Stimulated activated CD4-positive, alpha-beta T cell treated with anti-CD3 and anti-CD28 coated beads, Interleukin-4, amount 100 ng/mL, for 24 hours (primary cell): ENCODE measurements around the gene SGSM1.
A peak's percentile ranks its signal among the peaks of the same experiment; 100 is the strongest.

ENCODE experiments used
- DNase-seq: peaks from one replicate; pipeline ENCODE4 v3.0.0-alpha.2; 2020

SGSM1 gene, protein sequence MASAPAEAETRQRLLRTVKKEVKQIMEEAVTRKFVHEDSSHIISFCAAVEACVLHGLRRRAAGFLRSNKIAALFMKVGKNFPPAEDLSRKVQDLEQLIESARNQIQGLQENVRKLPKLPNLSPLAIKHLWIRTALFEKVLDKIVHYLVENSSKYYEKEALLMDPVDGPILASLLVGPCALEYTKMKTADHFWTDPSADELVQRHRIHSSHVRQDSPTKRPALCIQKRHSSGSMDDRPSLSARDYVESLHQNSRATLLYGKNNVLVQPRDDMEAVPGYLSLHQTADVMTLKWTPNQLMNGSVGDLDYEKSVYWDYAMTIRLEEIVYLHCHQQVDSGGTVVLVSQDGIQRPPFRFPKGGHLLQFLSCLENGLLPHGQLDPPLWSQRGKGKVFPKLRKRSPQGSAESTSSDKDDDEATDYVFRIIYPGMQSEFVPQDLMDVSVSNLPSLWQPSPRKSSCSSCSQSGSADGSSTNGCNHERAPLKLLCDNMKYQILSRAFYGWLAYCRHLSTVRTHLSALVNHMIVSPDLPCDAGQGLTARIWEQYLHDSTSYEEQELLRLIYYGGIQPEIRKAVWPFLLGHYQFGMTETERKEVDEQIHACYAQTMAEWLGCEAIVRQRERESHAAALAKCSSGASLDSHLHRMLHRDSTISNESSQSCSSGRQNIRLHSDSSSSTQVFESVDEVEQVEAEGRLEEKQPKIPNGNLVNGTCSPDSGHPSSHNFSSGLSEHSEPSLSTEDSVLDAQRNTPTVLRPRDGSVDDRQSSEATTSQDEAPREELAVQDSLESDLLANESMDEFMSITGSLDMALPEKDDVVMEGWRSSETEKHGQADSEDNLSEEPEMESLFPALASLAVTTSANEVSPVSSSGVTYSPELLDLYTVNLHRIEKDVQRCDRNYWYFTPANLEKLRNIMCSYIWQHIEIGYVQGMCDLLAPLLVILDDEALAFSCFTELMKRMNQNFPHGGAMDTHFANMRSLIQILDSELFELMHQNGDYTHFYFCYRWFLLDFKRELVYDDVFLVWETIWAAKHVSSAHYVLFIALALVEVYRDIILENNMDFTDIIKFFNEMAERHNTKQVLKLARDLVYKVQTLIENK

GRCh38 chr22:24805790-24806662 is at the start of gene SGSM1:
Gene SGSM1 (plus strand): TSS chr22:24806211. CDS start chr22:24806326, 115 bp downstream.
- peak; percentile 74 for DNase-seq

DNA sequence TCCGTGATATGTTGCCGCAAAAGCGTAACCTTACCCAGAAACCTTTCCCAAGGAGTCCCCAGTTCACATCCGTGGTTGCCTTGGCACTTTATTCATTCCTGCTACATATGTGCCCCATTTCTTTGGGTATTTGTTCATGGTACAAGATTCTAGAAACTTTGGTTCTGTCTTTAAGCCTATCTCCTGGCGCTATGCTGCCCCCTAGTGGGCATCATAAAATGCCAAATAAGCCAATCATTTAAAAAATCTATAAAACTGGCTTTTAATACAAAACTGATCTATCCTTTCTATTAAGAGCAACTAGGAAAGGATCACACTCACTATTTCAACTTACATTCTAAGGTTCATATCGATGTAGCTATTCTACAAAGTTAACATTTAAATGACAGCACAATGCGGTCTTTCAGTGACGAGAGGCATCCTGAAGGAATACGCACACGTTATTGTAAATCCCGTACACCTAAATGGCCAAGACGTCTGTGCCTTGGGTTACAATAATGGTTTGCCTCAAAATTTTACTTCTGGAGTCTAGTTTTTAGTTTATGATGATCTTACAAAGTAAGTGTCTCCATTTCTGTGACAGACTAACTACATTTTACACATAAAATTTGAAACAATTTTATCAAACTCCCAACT is 47.7 kb upstream of the SGSM1 start:
- DNase-seq, result peak; percentile 65

DNA sequence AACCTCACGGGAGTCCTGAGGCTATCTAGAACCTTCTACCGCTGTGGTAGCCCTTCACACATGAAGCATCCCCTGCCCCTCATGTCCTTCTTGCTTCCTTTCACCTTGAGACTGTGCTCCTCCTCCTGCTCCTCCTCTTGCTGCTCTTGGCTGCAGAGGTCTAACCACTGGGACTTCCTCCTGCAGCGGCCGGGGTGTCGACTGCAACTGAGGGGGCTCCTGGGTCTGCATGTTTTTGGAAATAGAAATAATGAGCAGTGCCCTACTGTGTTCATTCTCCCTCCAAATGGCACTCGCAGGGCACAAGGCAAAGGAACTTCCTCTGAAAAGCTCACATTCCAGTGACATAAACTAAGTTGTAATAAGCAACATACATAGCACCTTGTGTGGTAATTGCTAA is 46.2 kb upstream of the SGSM1 start:
- no peak for DNase-seq

- DNase-seq, result no peak
Measured at GRCh38 chr22:24760708-24761306, 45.2 kb upstream of the SGSM1 start.

DNA sequence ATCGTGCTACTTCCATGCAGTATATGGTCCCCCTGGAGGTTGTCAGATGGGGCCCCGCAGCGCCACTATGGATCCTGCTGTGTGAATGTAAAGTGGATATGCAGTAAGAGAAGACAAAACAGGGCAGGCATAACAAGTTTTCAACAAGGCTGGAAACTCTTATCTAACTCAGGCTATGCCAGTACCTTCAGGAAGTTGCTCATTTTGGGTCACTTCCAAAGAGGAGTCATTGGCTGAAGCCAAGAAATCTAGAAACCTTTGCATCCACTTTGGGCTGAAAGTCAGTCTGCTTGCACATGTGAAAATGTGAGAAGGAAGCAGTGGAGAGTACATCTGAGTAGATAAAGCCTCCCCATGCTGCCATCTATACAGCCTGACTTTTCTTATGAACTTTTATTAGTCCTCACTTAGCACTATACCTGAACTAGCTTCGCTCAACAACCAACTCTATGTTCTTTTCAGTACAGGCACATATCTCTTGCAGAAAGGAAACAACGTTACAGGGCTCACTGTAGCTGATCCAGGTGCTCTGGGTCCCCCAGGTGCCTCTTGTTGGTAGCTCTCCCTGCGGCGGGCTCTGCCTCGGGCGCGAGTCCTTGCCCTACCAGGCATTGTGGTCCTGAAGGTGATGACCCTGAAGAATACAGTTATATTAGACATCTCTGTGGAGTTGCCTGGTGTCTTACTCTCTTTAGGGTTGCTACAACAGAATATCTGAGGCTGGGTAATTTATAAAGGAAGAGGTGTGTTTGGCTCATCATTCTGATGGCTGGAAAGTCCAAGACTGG is 43.9 kb upstream of the SGSM1 start:
- no peak for DNase-seq

DNA sequence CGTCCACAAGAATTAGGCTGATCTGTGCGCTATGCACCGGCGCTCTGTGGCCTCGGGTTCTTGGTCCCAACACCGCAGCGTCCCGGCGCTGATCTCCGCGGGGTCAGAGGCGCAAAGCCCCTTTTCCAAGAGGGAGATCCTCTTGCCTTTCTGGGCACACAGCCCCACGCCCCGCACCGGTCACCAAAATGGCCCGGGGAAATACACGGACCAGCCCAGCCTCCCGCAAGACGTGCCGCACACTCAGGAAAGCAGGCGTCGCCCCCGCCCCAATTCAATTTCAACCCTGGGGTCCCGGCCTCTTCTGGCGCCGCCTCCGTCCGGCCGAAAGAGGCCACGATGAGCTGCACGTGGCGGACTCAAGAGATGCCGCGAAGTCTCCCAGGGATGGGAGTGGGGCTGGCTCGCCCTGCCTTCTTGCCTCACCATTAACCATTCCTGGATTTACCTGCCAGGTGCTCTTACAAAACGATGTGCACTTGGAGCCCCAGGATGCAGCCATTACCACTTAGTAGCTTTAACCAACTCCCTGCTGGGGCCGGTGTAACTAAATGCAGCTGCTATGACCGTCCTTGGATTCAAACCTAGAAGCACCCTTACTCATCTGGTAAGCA is 42.0 kb upstream of the SGSM1 start:
- no peak for DNase-seq

DNA sequence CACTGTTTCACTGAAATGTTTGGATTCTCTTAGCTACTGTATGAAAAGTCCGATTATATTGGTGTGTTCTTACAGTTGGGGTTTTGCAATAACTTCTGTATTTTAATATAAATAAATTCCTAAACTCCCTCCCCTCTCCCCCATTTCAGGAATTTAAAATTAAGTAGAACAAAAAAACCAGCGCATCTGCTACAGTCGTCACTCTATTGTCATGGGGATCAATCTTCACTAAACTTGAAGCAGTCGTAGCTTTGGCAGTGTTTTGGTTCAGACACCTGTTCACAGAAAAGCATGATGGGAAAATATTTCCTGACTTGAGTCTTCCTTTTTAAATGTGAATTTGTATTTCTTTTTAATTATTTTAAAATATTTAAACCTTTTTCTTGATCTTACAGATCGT is 40.8 kb upstream of the SGSM1 start:
- DNase-seq, result no peak

- DNase-seq, result peak; percentile 48
Measured at GRCh38 chr22:24768537-24769374, 37.3 kb upstream of the SGSM1 start.

DNA sequence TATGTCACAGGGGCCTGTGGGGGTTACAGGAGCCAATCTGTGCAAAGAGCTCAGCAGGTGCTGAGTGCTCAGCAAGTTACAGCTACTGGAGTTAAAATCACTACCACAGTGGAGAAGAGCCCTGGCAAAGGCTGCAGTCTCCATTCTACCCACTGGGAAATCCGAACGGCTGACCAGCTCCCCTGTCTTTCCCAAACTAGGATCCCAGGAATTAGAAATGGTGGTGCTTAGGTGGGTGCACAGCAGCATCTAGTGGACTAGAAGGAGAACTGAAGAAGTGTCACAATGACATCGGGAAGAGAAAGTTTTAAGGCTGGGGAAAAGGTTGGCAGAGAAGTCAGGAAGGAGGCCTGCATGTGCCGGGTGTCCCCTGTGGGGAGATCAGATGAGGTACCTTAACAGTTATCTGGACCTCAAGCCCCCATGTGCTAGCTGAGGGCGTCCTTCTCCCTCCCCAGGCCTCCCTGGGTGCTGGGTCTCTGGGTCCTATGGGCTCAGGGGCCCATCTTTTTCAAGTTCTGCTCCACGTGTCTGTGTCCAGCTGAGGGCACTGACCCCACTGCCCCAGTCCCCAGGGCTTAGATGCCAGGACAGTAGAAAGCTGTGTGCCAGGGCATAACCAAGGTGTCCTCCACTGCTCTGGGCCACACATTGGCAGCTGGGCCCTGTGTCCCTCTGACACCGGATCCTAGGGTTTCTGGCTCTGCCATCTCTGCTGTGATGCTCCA is 33.4 kb upstream of the SGSM1 start:
- no peak for DNase-seq

DNA sequence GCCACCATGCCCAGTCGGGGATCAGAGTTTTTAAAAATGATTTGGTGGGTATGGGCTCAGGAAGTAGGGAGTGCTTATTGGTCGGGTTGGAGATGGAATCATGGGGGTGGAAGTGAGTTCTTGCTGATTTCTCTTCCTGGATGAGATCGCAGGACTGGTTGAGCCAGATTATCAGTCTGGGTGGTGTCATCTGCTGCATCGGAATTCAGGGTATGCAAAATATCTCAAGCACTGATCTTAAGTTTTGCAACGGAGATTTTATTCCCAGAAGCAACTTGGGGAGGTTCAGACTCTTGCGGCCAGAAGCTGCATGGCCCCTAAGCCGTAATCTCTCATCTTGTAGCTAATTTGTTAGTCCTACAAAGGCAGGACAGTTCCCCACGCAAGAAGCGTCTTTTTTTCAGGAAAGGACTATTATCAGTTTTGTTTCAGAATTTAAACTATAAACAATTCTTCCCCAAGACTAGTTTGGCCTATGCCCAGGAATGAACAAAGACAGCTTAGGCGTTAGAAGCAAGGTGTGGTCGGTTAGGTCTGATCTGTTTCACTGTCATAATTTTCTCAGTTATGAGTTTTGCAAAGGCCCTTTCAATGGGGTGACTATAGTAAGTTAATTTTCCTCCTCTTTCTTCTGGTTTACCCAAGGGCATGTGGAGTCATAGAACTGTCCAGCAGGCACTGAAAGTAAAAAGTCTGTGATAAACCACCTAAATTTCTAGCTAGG is 30.1 kb upstream of the SGSM1 start:
- no peak for DNase-seq

DNA sequence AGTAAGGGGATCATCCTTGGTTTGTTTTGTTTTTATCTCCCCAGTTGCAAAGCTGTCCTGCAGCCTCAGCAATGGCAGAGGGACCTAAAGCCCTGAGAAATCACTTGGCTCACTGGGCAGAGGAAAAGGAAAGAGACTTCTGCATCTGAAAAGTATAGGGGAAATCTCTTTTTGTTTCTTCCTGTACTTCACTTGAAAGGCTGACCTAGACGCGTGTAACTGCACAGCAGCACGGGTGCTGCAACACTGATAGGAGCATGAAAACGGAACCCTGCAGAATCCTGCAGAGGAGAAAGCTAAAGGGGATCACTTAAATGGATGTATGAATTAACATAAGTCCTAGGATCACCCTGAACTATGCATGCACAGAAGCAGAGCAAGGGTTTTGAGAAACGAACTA is 29.5 kb upstream of the SGSM1 start:
- no peak for DNase-seq

DNA sequence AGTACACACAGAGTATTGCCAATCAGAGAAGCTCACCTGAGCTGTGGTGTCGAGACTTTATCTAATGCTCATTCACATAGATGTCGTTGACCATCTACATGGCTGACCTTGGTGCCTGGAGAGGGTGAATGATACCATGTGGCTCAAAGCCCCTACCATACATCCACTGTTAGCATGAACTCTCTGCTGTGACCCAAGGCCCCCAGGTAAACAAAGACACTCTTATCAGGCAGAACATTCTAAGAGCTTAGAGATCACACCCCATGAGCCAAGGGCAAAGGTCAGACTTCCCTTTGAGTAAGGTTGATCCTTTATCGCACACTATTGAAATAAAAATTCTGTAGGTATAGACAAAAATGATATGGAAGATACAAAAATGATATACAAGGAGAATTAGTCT is 16.5 kb upstream of the SGSM1 start:
- no peak for DNase-seq

- no peak for DNase-seq
Measured at GRCh38 chr22:24791362-24791761, 14.6 kb upstream of the SGSM1 start.

DNA sequence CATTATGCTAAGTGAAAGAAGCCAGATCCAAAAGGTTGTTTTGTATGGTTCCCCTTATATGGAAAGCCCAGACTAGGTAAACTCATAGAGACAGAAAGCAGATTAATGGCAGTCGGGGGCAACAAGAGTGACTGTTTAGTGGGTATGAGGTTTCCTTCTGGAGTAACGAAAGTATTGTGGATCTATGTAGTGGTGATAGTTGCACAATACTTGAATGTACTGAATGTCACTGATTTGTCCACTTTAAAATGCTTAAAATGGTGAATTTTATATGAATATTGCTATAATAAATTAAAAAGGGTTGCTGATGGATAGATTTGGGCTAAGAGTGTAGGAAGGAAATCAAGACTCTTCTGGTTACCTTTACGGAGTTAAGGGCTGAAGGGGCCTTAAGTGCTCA is 10.0 kb upstream of the SGSM1 start:
- no peak for DNase-seq

- DNase-seq, result no peak
Measured at GRCh38 chr22:24796860-24797259, 9.2 kb upstream of the SGSM1 start.

DNA sequence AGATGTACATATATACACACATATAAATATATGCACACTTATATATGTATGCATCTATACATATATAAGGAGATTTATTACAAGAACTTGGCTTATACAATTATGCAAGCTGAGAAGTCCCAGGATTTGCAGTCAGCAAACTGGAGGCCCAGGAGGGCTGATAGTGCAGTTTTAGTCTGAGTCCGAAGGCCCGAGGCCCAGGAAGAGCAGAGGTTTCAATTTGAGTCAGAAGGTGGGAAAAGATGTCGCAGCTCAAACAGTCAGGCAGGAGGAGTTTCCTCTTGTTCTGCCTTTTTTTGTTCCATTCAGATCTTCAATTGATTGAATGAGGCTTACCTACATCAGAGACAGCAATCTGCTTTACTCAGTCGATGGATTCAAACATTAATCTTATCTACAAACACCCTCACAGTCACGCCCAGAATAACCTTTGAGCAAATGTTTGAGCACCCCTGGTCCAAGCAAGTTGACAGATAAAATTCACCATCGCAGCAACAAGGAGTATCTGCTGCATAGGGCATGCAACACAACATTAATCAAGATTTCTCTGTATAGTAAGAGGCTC is 4.0 kb upstream of the SGSM1 start:
- DNase-seq, result peak; percentile 19

DNA sequence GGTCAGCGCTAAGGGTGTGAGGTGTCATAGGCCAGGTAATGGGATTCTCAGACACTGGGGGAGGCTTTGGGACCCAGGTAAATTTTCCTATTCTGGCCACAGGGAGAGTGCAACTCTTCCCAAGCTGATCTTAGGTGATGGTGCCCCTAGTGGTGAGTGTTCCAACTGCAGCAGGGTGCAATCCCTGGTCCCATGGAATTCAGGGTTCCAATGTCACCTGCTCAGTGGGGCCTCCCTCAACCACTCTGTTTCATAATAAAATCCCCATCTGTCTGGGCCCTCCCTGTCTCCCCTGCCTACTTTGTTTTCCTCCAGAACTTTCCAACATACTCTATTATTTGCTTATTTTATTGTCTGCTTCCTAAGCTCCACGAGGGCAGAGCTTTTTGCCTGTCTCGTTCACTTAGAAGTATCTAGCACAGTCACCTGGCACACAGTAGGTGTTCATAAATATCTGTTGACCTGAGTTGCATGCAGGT is 2.9 kb upstream of the SGSM1 start:
- peak; percentile 64 for DNase-seq

- DNase-seq, result no peak
Measured at GRCh38 chr22:24806663-24807001, 621 bp downstream of the SGSM1 start.
